Measurements from ENCODE around the gene INTS1.

DNA sequence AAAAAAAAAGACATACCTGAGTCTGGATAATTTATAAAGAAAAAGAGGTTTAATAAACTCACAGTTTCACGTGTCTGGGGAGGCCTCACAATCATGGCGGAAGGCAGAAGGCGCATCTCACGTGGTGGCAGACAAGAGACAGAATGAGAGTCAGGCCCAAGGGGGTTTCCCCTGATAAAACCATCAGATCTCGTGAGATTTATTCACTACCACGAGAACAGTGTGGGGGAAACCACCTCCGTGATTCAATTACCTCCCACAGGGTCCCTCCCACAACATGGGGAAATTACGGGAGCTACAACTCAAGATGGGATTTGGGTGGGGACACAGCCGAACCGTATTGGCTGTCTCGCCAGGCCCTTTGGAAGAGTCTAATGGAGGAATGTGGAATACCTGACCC lies 17.3 kb upstream of the INTS1 start:
- TF ChIP-seq POLR2A (IDR thresholded peaks at IDR 0.05; ENCODE audit: low read depth, low read length) (no peak), POLR2AphosphoS5 (IDR thresholded peaks at IDR 0.05; ENCODE audit: low read depth, low read length) (no peak), SPI1 (IDR thresholded peaks at IDR 0.05; ENCODE audit: low read depth, low read length) (no peak), POU2F2 (IDR thresholded peaks at IDR 0.05; ENCODE audit: low read depth, low read length) (no peak), TAF1 (IDR thresholded peaks at IDR 0.05; ENCODE audit: low read depth, low read length) (no peak)
